GM12892 (cell line): ENCODE measurements around the gene POLR3G.
A peak's percentile ranks its signal among the peaks of the same experiment; 100 is the strongest.

Source experiments
- DNase-seq: peaks from one replicate; pipeline ENCODE4 v3.0.0; 2011; ENCODE audit not compliant: insufficient read length
- FAIRE-seq: peaks from 2 replicates; lab custom pipeline; 2011; peaks lifted over from hg19 to GRCh38; lab: Jason Lieb, UNC
- POLR2A ChIP-seq: IDR thresholded peaks from 2 replicates; pipeline ENCODE4 v1.6.1; 2011; ENCODE audit warnings: low read depth, low read length, control low read depth
- POLR2AphosphoS5 ChIP-seq: IDR thresholded peaks from 2 replicates; pipeline ENCODE4 v1.6.1; 2011; ENCODE audit warnings: low read depth, low read length, control low read depth
- TAF1 ChIP-seq: IDR thresholded peaks from 2 replicates; pipeline ENCODE4 v1.6.1; 2011; ENCODE audit warnings: low read depth, mild to moderate bottlenecking, control low read depth, low read length, borderline replicate concordance

The POLR3G gene

DNA sequence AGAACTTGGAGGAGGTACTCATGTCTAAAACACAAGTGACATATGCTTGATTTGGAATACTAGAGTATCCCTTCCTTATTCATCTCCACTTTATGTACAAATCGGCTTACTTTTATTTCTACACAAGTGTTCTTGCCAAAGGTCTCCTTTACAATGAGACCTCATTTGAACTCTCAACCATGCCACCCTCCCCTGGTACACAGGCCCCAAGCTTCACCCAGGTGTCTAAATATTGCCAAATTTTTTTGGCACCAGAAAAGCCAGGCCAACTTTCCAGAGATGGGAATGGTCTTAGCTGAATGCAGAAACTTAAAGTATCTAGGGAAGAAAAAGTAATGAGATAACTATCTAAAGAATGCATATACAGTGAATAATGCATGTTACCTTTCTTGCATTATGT is 35.8 kb downstream of the POLR3G start:
- FAIRE-seq (peak; percentile 17), DNase-seq (no peak)
- TF ChIP-seq POLR2A (no peak), POLR2AphosphoS5 (no peak), TAF1 (no peak)

DNA sequence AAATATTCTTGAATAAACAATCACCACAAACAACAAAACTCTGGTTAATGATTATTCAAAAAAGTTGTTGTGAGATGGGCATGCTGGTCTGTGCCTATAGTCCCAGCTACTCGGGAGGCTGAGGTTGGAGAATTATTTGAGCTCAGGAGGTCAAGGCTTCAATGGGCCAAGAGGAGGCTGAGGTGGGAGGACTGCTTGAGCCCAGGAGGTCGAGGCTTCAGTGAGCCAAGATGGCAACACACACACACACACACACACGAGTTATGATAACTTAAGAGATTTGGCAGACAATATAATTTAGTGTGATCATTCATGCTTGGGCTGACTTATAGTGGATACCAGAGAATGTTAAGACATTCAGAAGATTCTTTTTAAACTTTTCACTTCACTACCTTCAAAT is 39.9 kb downstream of the POLR3G start:
- TF ChIP-seq POLR2A: no peak
- TF ChIP-seq TAF1: no peak
- no peak for TF ChIP-seq POLR2AphosphoS5
- DNase-seq (no peak), FAIRE-seq (no peak)

DNA sequence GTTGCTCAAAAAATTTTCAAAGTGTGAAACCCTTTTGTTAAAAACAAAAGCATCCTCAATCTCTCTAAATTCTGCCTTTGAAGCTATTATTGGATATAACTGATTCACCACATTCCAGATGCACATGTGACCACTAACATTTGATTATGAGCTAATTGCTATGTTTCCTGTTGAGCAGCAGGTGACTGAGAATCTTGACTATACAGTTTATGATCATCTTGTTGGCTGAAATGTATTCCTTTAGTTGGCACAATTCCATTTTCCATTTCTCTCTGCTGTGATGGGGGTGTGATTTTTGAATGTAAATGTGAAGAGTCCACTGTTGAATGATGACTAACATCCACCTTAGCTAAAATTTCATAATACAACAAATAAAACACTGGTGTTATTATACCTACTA is 44.0 kb downstream of the POLR3G start:
- FAIRE-seq: no peak
- TF ChIP-seq TAF1: no peak
- TF ChIP-seq POLR2A: no peak
- TF ChIP-seq POLR2AphosphoS5: no peak
- DNase-seq: no peak

DNA sequence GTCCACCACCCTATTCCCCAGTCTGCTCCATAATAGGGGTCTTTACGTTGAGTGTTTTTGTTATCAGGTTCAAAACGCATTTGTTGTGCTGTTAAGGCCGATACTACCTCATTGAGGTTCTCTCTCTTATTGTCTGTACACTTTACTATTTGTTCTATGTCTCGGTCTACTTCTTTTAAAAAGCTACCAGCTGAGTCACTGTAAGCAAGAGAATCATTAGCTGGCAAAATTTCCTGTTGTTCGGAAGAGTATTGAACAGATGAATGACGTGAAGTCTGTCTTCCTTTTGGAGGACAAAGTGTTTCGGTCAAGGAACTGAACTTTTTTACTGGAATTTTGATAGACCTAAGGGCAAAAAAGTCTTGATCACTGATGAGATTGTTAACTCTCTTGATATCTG is 44.4 kb downstream of the POLR3G start:
- FAIRE-seq: no peak
- DNase-seq: no peak
- TF ChIP-seq POLR2AphosphoS5 (no peak), POLR2A (no peak), TAF1 (no peak)

DNA sequence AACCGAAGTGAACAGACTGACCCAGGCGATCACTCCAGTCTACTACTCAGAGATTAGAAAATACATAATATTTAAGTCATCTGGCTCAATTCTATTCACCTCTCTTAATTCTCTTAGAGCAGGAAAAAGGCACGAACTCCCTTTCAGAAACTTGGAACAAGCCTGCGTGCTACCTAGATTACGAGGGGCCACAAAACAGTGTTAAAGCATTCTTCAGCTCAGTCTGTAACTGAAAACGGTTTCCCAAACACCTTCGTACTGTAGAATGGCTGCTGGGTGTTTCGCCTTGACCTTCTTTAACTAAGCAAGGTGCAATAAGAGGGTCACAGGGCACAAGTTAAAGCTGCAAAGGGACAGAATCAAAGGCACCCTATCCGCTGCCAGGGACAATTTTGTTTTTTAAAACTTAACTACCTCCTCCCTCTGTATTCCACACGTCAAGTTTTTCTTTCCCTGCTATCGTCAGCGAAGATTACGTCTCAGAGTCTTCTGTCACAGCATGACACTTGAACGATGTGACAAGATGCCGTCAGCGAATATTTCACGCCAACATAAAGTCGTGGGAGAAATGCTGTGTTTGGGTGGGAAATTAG is 54.0 kb downstream of the POLR3G start:
- DNase-seq: no peak
- TF ChIP-seq TAF1 (no peak), POLR2AphosphoS5 (no peak), POLR2A (no peak)
- no peak for FAIRE-seq

DNA sequence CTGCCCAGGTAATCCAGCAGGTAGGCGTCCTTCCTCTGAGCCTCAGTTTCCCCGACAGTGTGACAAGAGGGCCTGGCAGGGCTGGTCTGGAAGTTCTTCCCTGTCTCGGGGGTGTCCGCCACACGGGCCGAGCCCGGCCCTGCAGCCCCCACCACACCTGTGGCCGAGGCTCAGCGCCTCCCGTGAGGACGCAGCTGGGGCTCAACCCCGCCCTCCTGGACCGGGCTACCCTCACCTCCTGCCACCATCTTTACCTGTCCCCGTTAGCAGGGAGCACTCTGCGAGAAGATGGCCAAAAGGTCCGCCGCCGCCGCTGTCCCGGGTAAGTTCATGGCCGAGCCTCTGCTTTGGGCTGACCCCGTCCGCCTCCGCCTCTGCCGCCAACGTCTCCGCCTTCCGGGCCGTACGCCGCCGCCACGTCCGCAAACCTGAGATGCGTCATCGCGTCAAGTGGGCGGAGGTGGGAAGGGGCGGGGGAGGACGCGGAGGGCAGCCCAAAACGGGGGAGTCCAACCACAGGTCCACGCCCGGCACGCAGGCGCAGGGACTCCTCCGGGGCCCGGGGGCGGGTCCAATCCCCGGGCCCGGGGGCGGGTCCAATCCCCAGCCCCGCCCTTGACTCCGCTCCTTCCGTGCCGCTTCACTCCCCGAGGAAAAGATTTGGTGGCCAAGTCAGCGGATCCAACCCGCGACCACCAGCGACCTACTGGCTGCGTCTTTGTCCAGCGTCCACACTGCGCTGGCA is 54.7 kb downstream of the POLR3G start, which contains the start of gene LYSMD3:
TSS of gene LYSMD3 (minus strand) at position 391 of the 745 bp plus-strand sequence. CDS start 4,295 bp downstream, outside the sequence.
- TF ChIP-seq TAF1 (peak; percentile 53; the same call in 1 of the 2 replicates), POLR2A (peak; percentile 80; the same call in 1 of the 2 replicates), POLR2AphosphoS5 (peak; percentile 57; the same call in 1 of the 2 replicates)
- FAIRE-seq: peak; percentile 98
- DNase-seq: peak; percentile 83

DNA sequence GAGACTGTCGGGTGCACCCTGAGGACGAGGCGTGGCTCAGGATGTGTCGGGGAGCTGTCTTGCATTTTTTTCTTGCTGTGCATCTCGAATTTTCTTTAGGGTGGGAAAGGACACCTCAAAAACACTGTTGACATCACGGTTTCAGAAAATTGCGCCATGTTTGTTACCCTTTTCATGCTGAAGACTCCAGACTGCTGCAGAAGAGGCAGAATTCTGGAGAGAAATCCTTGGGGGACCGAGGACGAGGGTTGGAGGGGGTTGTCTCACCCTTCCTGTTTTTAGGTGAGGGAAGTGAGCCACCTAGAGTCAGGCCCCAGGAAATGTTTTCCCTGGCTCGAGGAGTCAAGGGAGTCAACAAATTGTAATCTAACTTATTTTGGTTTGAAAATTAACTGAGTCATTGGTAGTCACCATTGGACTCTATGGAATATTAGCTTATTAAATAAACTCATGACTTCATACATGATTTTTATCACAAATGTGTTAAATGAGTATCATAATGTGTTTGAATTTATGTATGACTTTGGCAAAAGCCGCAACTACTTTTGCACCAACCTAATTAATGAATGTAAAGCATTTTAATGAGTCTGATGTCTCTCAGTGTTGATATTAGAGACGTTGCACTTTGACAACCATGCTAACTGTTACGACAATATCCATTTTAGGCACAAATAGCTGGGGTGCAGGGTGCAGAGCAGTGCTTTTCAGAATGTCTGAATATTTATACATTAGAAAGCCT is 55.4 kb downstream of the POLR3G start:
- FAIRE-seq: no peak
- TF ChIP-seq TAF1 (no peak), POLR2A (no peak), POLR2AphosphoS5 (no peak)
- peak; percentile 28 for DNase-seq

DNA sequence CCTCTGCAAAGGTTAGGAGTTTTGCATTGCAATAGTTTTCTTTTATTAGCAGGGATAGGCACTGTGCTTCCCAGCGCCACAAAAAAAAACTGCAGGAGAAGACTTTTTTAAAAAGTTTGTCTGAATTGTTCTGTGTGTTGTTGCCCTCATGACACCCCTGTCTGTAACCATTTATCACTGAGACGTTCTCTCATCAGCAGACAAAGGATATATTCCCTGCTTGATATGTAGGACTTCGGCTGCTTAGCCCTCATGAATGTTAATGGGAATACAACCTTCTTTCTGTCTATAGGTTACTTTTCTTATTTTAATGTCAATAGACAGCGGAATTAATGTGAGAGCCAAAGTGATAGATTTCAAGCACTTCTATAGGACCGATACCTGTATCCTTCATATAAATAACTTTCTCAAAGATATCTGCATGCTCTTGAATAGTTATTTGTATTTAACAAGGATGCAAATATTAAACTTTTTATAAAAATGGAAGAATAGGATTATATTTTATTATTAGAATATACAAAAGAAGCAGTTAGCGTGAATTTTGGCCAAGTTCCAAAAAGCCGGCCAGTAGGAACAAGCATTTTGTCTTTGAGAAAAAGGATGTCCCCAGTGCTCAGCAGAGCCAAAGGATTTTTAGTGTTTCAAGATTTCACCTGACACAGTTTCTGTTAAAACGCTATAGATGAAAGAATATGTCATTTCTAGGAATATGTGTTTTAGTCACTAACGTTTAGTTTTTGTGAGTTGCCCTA is 56.2 kb downstream of the POLR3G start:
- TF ChIP-seq TAF1 (no peak), POLR2A (no peak), POLR2AphosphoS5 (no peak)
- no peak for DNase-seq
- FAIRE-seq: no peak

DNA sequence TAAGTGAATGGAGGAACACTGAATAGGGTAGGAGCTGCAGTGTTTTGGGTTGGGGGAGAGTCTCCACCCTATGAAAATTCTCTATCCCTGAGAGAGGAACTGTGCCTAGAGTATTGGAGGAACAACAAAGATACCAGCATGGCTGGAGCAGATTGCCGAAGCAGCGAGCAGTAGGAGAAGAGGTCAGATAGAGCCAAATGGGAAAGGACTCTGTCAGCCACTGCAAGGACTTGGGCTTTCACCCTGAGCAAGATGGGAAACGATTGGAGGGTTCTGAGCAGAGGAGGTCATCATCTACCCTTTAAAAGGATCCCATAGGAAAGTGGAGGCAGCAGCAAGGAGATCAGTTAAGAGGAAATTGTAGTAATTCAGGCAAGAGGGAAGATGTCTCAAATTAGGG is 59.1 kb downstream of the POLR3G start:
- DNase-seq: no peak
- no peak for FAIRE-seq
- TF ChIP-seq POLR2A: no peak
- TF ChIP-seq POLR2AphosphoS5: no peak
- no peak for TF ChIP-seq TAF1

DNA sequence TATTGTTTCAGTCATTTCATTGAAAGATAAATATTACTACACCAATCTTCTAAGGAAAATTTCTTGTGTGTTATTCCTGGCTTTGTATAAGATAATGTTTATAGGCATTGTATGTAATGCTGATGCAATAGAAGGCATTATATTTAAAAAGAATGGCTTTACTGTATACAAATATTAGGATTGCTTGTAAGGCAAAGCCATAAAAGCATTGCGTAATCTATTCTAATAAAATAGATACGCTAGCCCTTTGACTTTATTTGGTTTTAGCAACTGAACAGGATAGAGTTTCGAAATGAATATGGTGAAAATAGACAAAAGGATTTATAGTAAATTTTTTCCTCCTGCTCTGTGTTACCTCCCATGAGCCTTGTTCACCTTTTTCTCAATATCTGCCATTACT is 60.3 kb downstream of the POLR3G start:
- DNase-seq: no peak
- FAIRE-seq: no peak
- TF ChIP-seq POLR2A: no peak
- TF ChIP-seq TAF1: no peak
- TF ChIP-seq POLR2AphosphoS5: no peak

DNA sequence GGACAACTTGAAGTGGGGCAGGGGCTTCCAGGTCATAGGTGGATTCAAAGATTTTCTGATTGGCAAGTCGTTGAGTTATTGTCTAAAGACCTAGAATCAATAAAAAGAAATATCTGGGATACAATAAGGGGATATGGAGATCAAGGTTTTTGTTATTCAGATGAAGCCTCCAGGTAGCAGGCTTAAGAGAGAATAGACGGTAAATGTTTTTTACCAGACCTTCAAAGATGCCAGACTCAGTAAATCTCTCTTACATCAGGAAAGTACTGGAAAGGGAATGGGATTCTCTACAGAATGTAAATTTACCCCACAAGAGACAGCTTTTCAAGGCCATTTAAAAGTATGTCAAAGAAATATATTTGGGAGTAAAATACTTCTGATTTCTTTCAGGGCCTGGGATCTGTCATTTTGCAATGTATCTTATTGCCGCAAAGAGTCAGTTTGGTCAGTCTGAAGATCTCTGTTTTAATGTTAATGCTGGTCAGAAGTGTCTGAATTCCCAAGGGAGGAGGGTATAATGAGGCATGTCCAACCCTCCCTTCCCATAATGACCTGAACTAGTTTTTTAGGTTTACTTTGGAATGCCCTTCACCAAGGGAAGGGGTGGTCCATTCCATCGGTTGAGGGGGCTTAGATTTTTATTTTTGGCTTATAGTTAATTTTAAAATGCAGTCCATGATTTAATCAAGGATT is 68.3 kb downstream of the POLR3G start:
- DNase-seq: no peak
- FAIRE-seq: no peak
- TF ChIP-seq POLR2A: no peak
- no peak for TF ChIP-seq TAF1
